ENCODE results near the gene SBNO2. TPM values are rescaled to one million over a fixed set of nuclear protein-coding genes. Genes with fewer than 3 reads are reported as not detected.

The SBNO2 gene
- total RNA-seq, 1 donor from 2014 or later: 46.4 TPM

- DNase-seq (ENCODE audit: low spot score): no peak
- Mint-ChIP-seq H3K4me1 (ENCODE audit: unreplicated experiment) (peaks cover 3% of the 10 kb centered on the region), H3K27me3 (ENCODE audit: unreplicated experiment) (peaks cover 2% of the 10 kb centered on the region), H3K36me3 (ENCODE audit: low read depth, unreplicated experiment) (peaks cover 4% of the 10 kb centered on the region), H3K9me3 (ENCODE audit: unreplicated experiment) (no peaks in the 10 kb centered on the region), H3K4me3 (ENCODE audit: unreplicated experiment) (no peak overlapping the region), H3K27ac (ENCODE audit: unreplicated experiment) (no peak overlapping the region)
- TF ChIP-seq CTCF (IDR thresholded peaks at IDR 0.05; ENCODE audit: unreplicated experiment): no peak
Measured at GRCh38 chr19:1157931-1158884, 15.9 kb downstream of the SBNO2 start.

- Mint-ChIP-seq H3K27me3 (ENCODE audit: unreplicated experiment) (peaks cover 2% of the 10 kb centered on the region), H3K36me3 (ENCODE audit: low read depth, unreplicated experiment) (no peaks in the 10 kb centered on the region)
Measured at GRCh38 chr19:1156830-1157615, 17.0 kb downstream of the SBNO2 start.

GRCh38 chr19:1156305-1156801 is 17.7 kb downstream of the SBNO2 start:
- TF ChIP-seq CTCF (IDR thresholded peaks at IDR 0.05; ENCODE audit: unreplicated experiment): no peak
- Mint-ChIP-seq H3K9me3 (ENCODE audit: unreplicated experiment) (no peaks in the 10 kb centered on the region), H3K4me3 (ENCODE audit: unreplicated experiment) (no peak overlapping the region), H3K27me3 (ENCODE audit: unreplicated experiment) (peaks cover 2% of the 10 kb centered on the region), H3K36me3 (ENCODE audit: low read depth, unreplicated experiment) (no peaks in the 10 kb centered on the region), H3K27ac (ENCODE audit: unreplicated experiment) (no peak overlapping the region), H3K4me1 (ENCODE audit: unreplicated experiment) (no peaks in the 10 kb centered on the region)
- no peak for DNase-seq (ENCODE audit: low spot score)

More at GRCh38 chr19:1156830-1157615, 17.0 kb downstream of the SBNO2 start:
- no peak for TF ChIP-seq CTCF (IDR thresholded peaks at IDR 0.05; ENCODE audit: unreplicated experiment)
- no peak overlapping the region for H3K27ac Mint-ChIP-seq (ENCODE audit: unreplicated experiment)
- no peak for DNase-seq (ENCODE audit: low spot score)
- no peaks in the 10 kb centered on the region for H3K9me3 Mint-ChIP-seq (ENCODE audit: unreplicated experiment)
- no peak overlapping the region for H3K4me3 Mint-ChIP-seq (ENCODE audit: unreplicated experiment)
- no peaks in the 10 kb centered on the region for H3K4me1 Mint-ChIP-seq (ENCODE audit: unreplicated experiment)

GRCh38 chr19:1155352-1156304 is 18.4 kb downstream of the SBNO2 start:
- Mint-ChIP-seq H3K4me1 (ENCODE audit: unreplicated experiment) (no peaks in the 10 kb centered on the region), H3K27ac (ENCODE audit: unreplicated experiment) (no peak overlapping the region), H3K36me3 (ENCODE audit: low read depth, unreplicated experiment) (no peaks in the 10 kb centered on the region), H3K27me3 (ENCODE audit: unreplicated experiment) (peaks cover 2% of the 10 kb centered on the region), H3K4me3 (ENCODE audit: unreplicated experiment) (no peak overlapping the region), H3K9me3 (ENCODE audit: unreplicated experiment) (no peaks in the 10 kb centered on the region)
- TF ChIP-seq CTCF (IDR thresholded peaks at IDR 0.05; ENCODE audit: unreplicated experiment): no peak
- DNase-seq (ENCODE audit: low spot score): no peak

Measured in endothelial cell (in vitro differentiated cells).